ENCODE measurements around the gene FGF1.

Gene FGF1

DNA sequence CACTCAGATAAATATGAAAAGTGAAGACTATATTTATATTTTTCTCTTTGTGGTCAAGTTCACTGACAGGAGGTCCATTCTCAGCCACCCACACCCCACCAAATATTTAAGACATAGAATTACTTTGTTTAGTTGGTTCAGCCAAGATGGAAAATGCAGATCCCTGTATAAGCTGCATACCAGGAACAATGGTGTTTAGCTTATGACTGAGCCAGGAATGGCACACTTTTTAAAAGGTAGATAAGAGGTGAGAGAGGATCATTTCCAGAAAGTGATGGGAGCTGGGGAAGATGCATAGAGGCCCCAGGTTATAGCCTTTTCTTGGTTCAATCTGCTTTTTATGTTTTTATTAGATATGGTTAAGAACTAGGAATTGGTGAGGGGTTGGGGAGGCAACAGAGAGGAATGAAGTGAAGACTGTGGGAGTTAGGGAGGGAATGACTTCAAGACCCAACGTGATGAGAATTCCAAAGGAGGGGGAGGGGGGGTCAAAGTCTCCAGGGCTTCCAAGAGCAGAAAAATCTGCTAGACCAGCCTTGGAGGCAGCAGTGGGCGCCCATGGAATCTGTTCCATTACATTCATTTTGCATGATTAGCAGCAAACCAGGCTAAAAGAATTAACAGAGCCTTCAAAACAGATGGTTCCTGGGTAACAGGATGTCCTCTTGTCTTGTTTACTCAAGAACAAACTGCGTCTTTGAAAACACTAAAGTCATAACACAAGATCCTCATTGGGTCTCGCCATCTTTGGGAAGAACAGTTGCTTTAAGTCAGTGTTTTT lies 95.2 kb downstream of the FGF1 start:
- Mint-ChIP-seq H3K9me3 (no peaks in the 10 kb centered on the region), H3K4me3 (no peak overlapping the region), H3K27me3 (peaks cover 28 to 67% of the 10 kb centered on the region in 2 donors), H3K27ac (no peak overlapping the region), H3K36me3 (no peaks in the 10 kb centered on the region), H3K4me1 (no peaks in the 10 kb centered on the region)
- ATAC-seq (replicated peaks) (no peak), DNase-seq (no peak)

DNA sequence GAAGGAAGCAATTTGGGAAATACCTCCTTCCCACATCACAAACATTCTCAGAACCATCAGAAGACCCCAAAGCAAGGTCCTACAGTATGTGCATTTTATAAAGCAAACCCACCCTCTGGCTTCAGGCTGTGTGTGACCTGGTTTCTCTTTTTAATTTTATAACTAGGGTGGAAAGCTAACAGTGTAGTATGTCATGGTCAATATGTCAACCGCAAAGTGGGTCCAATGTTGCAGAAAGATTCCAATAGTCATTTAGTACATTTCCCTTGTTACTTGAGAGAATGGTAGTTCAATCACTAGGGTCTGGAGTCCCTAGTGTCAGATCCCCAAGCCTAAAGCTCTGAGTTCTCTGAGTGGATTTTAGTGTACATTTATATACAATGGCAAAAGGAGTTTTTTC lies 96.2 kb downstream of the FGF1 start:
- no peaks in the 10 kb centered on the region for H3K36me3 Mint-ChIP-seq
- ATAC-seq (replicated peaks) (no peak), DNase-seq (no peak)
- H3K27me3 Mint-ChIP-seq, result peaks cover 28 to 68% of the 10 kb centered on the region in 2 donors
- H3K9me3 Mint-ChIP-seq, result no peaks in the 10 kb centered on the region
- no peak overlapping the region for H3K4me3 Mint-ChIP-seq
- H3K27ac Mint-ChIP-seq, result no peak overlapping the region
- H3K4me1 Mint-ChIP-seq, result no peaks in the 10 kb centered on the region

DNA sequence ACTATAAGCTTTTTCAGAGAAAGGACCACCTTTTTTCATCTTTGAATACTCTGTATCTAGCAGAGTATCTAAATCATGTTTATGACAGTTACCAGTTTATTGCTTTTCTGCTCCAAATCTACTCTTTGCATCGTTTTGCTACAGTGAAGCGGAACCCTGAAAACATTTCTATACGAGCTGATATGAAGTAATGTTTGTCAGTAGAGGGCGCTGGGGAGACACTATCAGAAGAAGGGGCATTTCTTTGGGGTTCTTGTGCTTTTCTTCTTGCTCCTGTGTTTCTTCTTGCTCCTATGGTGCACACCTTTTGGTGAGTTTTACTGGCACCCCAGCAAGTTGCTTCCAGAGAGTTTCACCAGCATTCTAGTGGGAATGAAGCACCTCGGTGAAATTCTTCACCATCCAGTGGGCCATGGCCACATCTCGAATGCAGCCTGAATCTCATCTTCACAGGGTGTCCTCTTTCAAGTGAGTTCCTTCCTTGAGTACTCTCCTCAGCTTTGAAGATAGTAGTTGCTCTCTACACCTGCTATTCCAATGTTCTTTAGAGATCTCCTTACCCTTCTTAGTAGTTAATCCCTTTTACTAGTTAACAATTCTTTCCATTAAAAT lies 98.4 kb downstream of the FGF1 start:
- peaks cover 3 to 4% of the 10 kb centered on the region in 2 donors for H3K4me1 Mint-ChIP-seq
- no peak overlapping the region for H3K27ac Mint-ChIP-seq
- H3K27me3 Mint-ChIP-seq, result peaks cover 37 to 74% of the 10 kb centered on the region in 2 donors
- ATAC-seq (replicated peaks) (no peak), DNase-seq (no peak)
- H3K36me3 Mint-ChIP-seq, result no peaks in the 10 kb centered on the region
- no peaks in the 10 kb centered on the region for H3K9me3 Mint-ChIP-seq
- no peak overlapping the region for H3K4me3 Mint-ChIP-seq

DNA sequence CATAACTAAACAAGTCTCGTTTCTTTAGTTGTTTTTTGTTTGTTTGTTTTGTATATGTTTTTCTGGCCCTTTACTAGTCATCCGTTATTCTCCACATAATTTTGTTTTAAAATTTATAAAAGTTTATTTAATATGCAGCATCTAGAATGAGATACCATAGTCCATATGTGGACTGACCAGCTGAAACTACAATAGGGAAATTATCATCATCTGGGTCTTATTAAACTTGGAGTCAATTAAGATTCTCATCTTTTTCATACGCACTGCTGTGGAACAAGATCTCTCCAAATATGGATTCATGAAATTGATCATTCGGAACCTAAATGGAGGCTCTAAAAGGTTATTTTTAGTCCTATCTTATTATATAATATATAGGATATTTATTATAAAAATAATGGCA lies 99.3 kb downstream of the FGF1 start:
- H3K27me3 Mint-ChIP-seq, result peaks cover 44 to 71% of the 10 kb centered on the region in 2 donors
- ATAC-seq (replicated peaks) (no peak), DNase-seq (no peak)
- H3K27ac Mint-ChIP-seq, result no peak overlapping the region
- H3K9me3 Mint-ChIP-seq, result peaks cover 0 to under 1% of the 10 kb centered on the region in 2 donors
- no peak overlapping the region for H3K4me3 Mint-ChIP-seq
- H3K4me1 Mint-ChIP-seq, result peaks cover 4 to 7% of the 10 kb centered on the region in 2 donors
- H3K36me3 Mint-ChIP-seq, result no peaks in the 10 kb centered on the region

DNA sequence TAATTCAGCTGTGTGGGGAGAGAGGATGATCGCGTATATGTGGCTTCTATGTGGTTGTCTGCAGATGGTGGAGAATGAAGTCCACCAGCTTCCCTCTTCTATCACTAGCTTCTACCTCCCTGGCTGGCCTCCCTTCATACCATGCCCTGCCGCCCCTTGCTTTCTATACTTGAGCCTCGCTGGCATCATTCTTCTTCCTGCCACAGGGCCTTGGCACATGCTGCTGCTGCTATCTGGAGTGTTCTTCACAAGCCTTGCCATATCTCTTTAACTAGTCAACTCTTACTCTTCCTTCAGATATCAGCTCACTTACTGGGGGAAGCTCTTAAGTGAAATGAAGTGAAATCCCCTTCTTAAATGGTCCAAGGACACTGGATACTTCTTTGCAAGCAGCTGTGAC lies 100.4 kb downstream of the FGF1 start:
- Mint-ChIP-seq H3K9me3 (peaks cover 0 to 1% of the 10 kb centered on the region in 2 donors), H3K27ac (no peak overlapping the region), H3K27me3 (peaks cover 46 to 61% of the 10 kb centered on the region in 2 donors), H3K4me1 (peaks cover 7 to 15% of the 10 kb centered on the region in 2 donors), H3K4me3 (no peak overlapping the region), H3K36me3 (no peaks in the 10 kb centered on the region)
- no peak for ATAC-seq (replicated peaks)
- DNase-seq, result no peak

DNA sequence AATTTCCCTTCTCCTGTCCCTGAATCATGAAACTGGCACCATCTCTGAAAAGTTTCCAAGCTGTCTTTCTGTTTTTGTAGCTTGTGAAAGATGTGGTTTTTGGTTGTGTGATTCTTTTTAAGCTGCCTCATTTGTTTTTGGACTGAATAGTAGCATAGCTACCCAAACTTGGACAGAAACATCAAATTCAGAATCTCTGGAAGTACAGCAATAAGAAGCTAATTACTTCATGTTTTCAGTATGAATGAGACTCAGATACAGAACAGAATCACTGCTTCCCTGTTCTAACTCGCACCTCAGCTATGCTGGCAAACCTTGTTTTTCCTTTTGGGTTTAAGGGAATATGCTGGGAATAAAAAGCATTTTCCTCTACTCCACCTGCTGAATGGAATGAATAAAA lies 101.0 kb downstream of the FGF1 start:
- peaks cover 1 to 4% of the 10 kb centered on the region in 2 donors for H3K9me3 Mint-ChIP-seq
- DNase-seq (no peak), ATAC-seq (replicated peaks) (no peak)
- H3K36me3 Mint-ChIP-seq, result no peaks in the 10 kb centered on the region
- H3K27ac Mint-ChIP-seq, result no peak overlapping the region
- H3K4me1 Mint-ChIP-seq, result peaks cover 7 to 20% of the 10 kb centered on the region in 2 donors
- peaks cover 46 to 56% of the 10 kb centered on the region in 2 donors for H3K27me3 Mint-ChIP-seq
- no peak overlapping the region for H3K4me3 Mint-ChIP-seq

DNA sequence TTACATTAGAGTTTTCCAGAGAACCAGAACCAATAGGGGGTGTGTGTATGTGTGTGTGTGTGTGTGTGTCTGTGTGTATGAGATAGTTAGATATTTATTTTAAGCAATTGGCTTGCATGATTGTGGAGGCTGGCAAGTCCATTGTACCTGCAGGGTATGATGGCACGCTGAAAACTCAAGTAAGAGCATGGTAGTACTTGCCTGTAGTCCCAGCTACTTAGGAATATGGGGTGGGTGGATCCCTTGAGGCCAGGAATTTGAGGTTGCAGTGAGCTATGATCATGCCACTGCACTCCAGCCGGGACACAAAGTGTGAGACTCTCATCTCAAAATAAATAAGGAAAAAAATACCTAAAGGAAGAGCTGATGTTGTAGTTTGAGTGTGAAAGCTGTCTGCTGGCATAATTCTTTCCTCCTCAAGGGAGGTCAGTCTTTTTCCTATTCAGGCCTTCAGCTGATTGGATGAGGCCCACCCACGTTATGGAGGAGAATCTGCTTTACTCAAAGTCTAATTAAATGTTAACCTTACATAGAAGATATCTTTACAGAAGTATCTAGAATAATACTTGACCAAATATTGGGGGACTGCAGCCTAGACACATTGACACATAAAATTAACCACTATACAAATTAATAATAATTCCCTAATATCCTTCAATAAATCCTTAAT lies 107.6 kb downstream of the FGF1 start:
- peaks cover 9 to 14% of the 10 kb centered on the region in 2 donors for H3K9me3 Mint-ChIP-seq
- H3K27ac Mint-ChIP-seq, result no peak overlapping the region

DNA sequence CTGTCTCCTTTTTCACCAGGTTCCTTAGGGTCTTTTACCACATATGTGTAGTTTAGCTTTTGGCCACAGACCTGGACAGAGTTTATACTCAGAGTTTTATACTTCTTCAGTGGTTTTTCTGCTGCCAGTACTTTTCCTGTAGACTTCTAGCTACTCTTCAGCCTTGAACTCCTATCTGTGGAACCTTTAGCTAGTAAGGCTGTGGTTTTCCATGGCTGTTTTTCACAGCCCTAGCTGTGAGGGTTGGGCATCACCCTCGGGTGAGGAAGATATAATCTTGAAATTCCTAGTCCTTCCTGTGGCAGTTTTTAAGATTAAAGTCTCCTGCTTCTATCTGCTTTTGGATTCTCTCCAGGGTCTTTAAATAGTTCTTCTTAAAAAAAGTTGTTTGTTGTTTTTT lies 109.1 kb downstream of the FGF1 start:
- no peak for DNase-seq
- peaks cover 6 to 12% of the 10 kb centered on the region in 2 donors for H3K27me3 Mint-ChIP-seq
- no peak overlapping the region for H3K27ac Mint-ChIP-seq
- peaks cover 4 to 16% of the 10 kb centered on the region in 2 donors for H3K4me1 Mint-ChIP-seq
- peaks cover 4 to 5% of the 10 kb centered on the region in 2 donors for H3K36me3 Mint-ChIP-seq
- no peak overlapping the region for H3K4me3 Mint-ChIP-seq
- H3K9me3 Mint-ChIP-seq, result peaks cover 9 to 14% of the 10 kb centered on the region in 2 donors
- ATAC-seq (replicated peaks), result no peak

More for the DNA sequence above, 107.6 kb downstream of the FGF1 start:
- Mint-ChIP-seq H3K36me3 (peaks cover 4 to 5% of the 10 kb centered on the region in 2 donors), H3K4me3 (no peak overlapping the region), H3K4me1 (peaks cover 7 to 21% of the 10 kb centered on the region in 2 donors), H3K27me3 (peaks cover 15 to 22% of the 10 kb centered on the region in 2 donors)
- ATAC-seq (replicated peaks), result no peak
- no peak for DNase-seq

DNA sequence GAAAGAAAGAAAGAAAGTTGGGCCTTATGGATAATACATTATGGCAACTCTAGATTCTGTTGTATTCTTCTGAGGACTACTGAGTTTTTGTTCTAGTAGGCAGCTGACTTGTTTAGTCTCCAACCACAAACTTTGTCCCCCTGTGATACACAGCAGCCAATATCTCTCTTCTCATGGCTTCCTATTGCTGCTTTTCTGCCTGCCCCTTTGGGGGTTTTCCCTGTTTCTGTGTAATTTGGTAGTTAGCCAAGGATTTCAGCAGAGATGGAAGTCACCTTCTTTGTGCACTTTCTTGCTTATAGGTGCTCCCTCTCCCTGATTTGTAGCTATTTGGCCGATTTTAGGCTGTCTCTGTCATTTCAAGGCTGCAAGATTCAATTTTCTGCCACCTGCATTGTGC lies 109.6 kb downstream of the FGF1 start:
- no peak for ATAC-seq (replicated peaks)
- Mint-ChIP-seq H3K4me1 (peaks cover 2 to 11% of the 10 kb centered on the region in 2 donors), H3K36me3 (peaks cover 4 to 5% of the 10 kb centered on the region in 2 donors), H3K9me3 (peaks cover 7 to 14% of the 10 kb centered on the region in 2 donors), H3K27ac (no peak overlapping the region), H3K27me3 (peaks cover 6 to 8% of the 10 kb centered on the region in 2 donors), H3K4me3 (no peak overlapping the region)
- DNase-seq, result no peak

DNA sequence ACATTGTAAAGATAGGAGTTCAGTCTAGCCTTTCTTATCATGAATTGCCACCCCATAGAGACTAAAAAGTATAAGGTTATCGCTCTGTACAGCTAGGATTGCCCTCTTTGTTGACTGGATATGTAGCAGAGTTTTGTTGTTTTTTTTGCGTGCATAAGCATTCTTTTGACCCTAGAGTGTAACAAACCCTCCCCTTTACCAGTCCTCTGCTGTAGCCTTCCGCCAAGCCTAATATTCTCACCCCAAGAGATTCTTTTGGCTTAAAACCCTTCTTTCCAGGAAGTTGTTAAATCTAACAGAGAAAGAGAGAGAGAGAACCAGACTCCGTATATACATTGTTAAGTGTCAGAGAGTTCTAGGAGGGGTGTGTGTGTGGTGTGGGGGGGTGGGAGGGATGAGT lies 113.9 kb downstream of the FGF1 start:
- Mint-ChIP-seq H3K36me3 (no peaks in the 10 kb centered on the region), H3K4me3 (no peak overlapping the region), H3K9me3 (no peaks in the 10 kb centered on the region), H3K27me3 (peaks cover under 1 to 8% of the 10 kb centered on the region in 2 donors), H3K27ac (no peak overlapping the region), H3K4me1 (peaks cover 0 to 2% of the 10 kb centered on the region in 2 donors)
- DNase-seq, result no peak
- no peak for ATAC-seq (replicated peaks)

DNA sequence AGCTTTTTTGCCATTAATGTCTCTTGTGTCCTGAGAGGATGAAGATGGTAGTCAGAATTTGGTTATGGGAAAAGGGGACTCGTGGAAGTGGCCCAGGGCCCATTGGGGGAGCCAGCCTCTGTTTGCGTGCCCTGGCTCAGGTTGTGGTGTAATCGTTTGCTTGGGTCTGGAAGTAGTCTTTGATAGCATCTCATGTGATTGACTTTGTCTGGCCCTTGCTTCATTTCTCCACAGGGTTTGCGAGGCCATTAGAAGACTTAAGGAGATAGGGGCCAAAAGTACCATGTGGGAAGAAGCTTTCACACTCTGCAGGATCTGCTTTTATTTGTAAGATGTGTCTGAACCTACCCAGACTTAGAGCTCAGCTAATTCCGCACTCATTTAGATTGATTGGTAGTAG lies 114.5 kb downstream of the FGF1 start:
- ATAC-seq (replicated peaks), result no peak
- no peaks in the 10 kb centered on the region for H3K36me3 Mint-ChIP-seq
- no peak overlapping the region for H3K27ac Mint-ChIP-seq
- no peak overlapping the region for H3K4me3 Mint-ChIP-seq
- peaks cover 6 to 8% of the 10 kb centered on the region in 2 donors for H3K27me3 Mint-ChIP-seq
- H3K4me1 Mint-ChIP-seq, result peaks cover 0 to 2% of the 10 kb centered on the region in 2 donors
- no peak for DNase-seq
- H3K9me3 Mint-ChIP-seq, result no peaks in the 10 kb centered on the region

DNA sequence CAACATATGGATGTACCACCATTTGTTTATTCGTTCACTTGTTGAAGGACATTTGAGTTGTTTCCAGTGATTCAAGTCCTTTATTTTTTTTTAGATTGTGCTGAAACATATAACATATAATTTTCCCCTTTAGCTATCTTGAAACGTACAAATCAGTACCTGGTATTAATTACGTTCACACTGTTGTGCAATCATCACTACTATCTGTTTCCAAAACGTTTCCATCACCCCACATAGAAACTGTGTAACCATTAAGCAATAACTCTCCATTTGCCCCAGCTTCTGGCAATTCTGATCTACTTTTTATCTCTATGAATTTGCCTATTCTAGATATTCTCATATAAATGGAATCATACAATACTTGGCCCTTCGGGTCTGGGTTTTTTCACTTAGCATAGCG lies 116.0 kb downstream of the FGF1 start:
- DNase-seq, result no peak
- ATAC-seq (replicated peaks), result no peak
- H3K27me3 Mint-ChIP-seq, result peaks cover 2 to 6% of the 10 kb centered on the region in 2 donors
- no peak overlapping the region for H3K27ac Mint-ChIP-seq
- H3K9me3 Mint-ChIP-seq, result no peaks in the 10 kb centered on the region
- no peak overlapping the region for H3K4me3 Mint-ChIP-seq
- no peaks in the 10 kb centered on the region for H3K36me3 Mint-ChIP-seq
- H3K4me1 Mint-ChIP-seq, result peaks cover 0 to 2% of the 10 kb centered on the region in 2 donors

DNA sequence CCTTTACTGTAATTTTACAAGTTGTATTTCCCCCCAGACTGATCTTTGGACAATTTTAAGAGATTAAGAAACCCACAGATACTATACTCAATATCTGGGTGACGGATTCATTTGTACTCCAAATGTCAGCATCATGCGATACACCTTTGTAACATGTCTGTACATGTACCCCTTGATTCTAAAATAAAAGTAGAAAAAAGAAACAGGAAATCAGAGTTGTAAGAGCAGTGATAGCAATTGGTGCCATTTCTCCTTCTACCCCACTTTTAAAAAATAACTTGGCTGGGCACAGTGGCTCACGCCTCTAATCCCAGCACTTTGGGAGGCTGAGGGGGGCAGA lies 116.9 kb downstream of the FGF1 start:
- H3K27ac Mint-ChIP-seq, result no peak overlapping the region
- no peaks in the 10 kb centered on the region for H3K9me3 Mint-ChIP-seq
- peaks cover 0 to 6% of the 10 kb centered on the region in 2 donors for H3K27me3 Mint-ChIP-seq
- H3K36me3 Mint-ChIP-seq, result no peaks in the 10 kb centered on the region
- no peak overlapping the region for H3K4me3 Mint-ChIP-seq
- ATAC-seq (replicated peaks) (no peak), DNase-seq (no peak)
- peaks cover 0 to 2% of the 10 kb centered on the region in 2 donors for H3K4me1 Mint-ChIP-seq

DNA sequence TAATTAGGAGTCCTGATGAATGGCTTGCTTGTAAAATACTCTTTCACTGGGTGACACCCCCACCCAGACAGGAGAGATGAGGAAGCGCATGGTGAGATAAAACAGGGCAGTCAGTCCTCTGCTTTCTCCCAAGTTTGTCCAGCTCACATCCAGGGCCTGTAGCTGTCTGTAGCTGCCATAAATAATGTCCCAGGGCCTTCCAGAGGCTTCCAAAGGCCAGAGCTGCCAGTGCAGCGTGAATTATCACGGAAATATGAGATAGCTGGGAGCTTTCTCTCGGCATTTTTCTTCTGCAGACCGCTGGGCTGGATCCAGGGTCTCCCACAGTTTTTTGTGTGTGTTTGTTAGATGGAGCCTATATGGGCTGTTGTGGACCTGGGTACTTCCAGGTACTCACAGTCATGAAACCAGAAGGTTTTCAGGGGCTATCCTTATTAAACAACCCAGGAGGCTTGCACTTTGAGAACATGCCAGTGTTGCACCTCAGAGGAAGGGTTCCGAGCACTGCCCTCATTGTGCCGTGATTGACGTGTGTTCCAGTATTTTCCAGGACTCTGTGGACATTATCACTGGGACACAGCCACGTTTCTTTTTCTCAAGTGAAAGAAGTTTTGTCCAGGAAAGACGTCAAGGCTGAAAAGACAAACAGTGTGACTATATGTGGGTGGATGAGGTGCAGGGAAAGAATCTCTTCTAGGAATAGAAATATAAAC lies 117.5 kb downstream of the FGF1 start:
- H3K36me3 Mint-ChIP-seq, result no peaks in the 10 kb centered on the region
- no peak overlapping the region for H3K4me3 Mint-ChIP-seq
- no peak for ATAC-seq (replicated peaks)
- peaks cover 3 to 10% of the 10 kb centered on the region in 2 donors for H3K27me3 Mint-ChIP-seq
- DNase-seq, result no peak
- no peak overlapping the region for H3K27ac Mint-ChIP-seq
- H3K9me3 Mint-ChIP-seq, result no peaks in the 10 kb centered on the region
- peaks cover 0 to 2% of the 10 kb centered on the region in 2 donors for H3K4me1 Mint-ChIP-seq
